Measurements from ENCODE around the gene DYNC2H1. TPM values are rescaled to one million over a fixed set of nuclear protein-coding genes. Genes with fewer than 3 reads are reported as not detected.

DYNC2H1 gene
- total RNA-seq, 1 donor from 2014 or later: 35.4 TPM

- no peak for ATAC-seq
- DNase-seq (ENCODE audit: low spot score): no peak
- intact Hi-C loops (cut with DNase I): no loop called here
Observed at GRCh38 chr11:103241574-103241973, 132.3 kb downstream of the DYNC2H1 start.

GRCh38 chr11:103254123-103254522 is 144.9 kb downstream of the DYNC2H1 start:
- ATAC-seq: no peak
- intact Hi-C loops (cut with DNase I): no loop called here
- no peak for DNase-seq (ENCODE audit: low spot score)

GRCh38 chr11:103257360-103257759 is 148.1 kb downstream of the DYNC2H1 start:
- intact Hi-C loops (cut with DNase I): no loop called here
- ATAC-seq (no peak), DNase-seq (ENCODE audit: low spot score) (no peak)

GRCh38 chr11:103266167-103266831 is 157.1 kb downstream of the DYNC2H1 start:
- peak; percentile 32 for ATAC-seq
- intact Hi-C loops (cut with DNase I): no loop called here
- DNase-seq (ENCODE audit: low spot score): no peak

- DNase-seq (ENCODE audit: low spot score) (no peak), ATAC-seq (no peak)
- intact Hi-C loops (cut with DNase I): no loop called here
Observed at GRCh38 chr11:103272876-103273275, 163.7 kb downstream of the DYNC2H1 start.

- intact Hi-C loops (cut with DNase I): no loop called here
- DNase-seq (ENCODE audit: low spot score): no peak
- no peak for ATAC-seq
Observed at GRCh38 chr11:103274025-103274424, 164.8 kb downstream of the DYNC2H1 start.

- intact Hi-C loops (cut with DNase I): no loop called here
- ATAC-seq (no peak), DNase-seq (ENCODE audit: low spot score) (no peak)
Observed at GRCh38 chr11:103279821-103280220, 170.6 kb downstream of the DYNC2H1 start.

GRCh38 chr11:103281301-103281700 is 172.1 kb downstream of the DYNC2H1 start:
- no peak for ATAC-seq
- intact Hi-C loops (cut with DNase I): no loop called here

GRCh38 chr11:103284260-103284659 is 175.0 kb downstream of the DYNC2H1 start:
- ATAC-seq (no peak), DNase-seq (ENCODE audit: low spot score) (no peak)
- intact Hi-C loops (cut with DNase I): no loop called here

More at GRCh38 chr11:103281301-103281700, 172.1 kb downstream of the DYNC2H1 start:
- no peak for DNase-seq (ENCODE audit: low spot score)

- ATAC-seq (no peak), DNase-seq (ENCODE audit: low spot score) (no peak)
- intact Hi-C loops (cut with DNase I): no loop called here
Observed at GRCh38 chr11:103294516-103294915, 185.3 kb downstream of the DYNC2H1 start.

GRCh38 chr11:103295704-103296103 is 186.5 kb downstream of the DYNC2H1 start:
- intact Hi-C loops (cut with DNase I): no loop called here
- DNase-seq (ENCODE audit: low spot score) (no peak), ATAC-seq (no peak)

- DNase-seq (ENCODE audit: low spot score) (no peak), ATAC-seq (no peak)
- intact Hi-C loops (cut with DNase I): no loop called here
Observed at GRCh38 chr11:103297900-103298299, 188.7 kb downstream of the DYNC2H1 start.

- DNase-seq (ENCODE audit: low spot score): no peak
- intact Hi-C loops (cut with DNase I): no loop called here
- ATAC-seq: no peak
Observed at GRCh38 chr11:103315248-103315647, 206.0 kb downstream of the DYNC2H1 start.

- no peak for DNase-seq (ENCODE audit: low spot score)
- intact Hi-C loops (cut with DNase I): no loop called here
- no peak for ATAC-seq
Observed at GRCh38 chr11:103317118-103317517, 207.9 kb downstream of the DYNC2H1 start.

- DNase-seq (ENCODE audit: low spot score) (no peak), ATAC-seq (peak; percentile 52)
- intact Hi-C loops (cut with DNase I): no loop called here
Observed at GRCh38 chr11:103322821-103323220, 213.6 kb downstream of the DYNC2H1 start.

- DNase-seq (ENCODE audit: low spot score): no peak
- no peak for ATAC-seq
- intact Hi-C loops (cut with DNase I): no loop called here
Observed at GRCh38 chr11:103325686-103326069, 216.5 kb downstream of the DYNC2H1 start.

- intact Hi-C loops (cut with DNase I): no loop called here
- ATAC-seq: peak; percentile 74
- DNase-seq (ENCODE audit: low spot score): no peak
Observed at GRCh38 chr11:103326070-103326794, 217.0 kb downstream of the DYNC2H1 start.

GRCh38 chr11:103327721-103328120 is 218.5 kb downstream of the DYNC2H1 start:
- DNase-seq (ENCODE audit: low spot score) (no peak), ATAC-seq (no peak)
- intact Hi-C loops (cut with DNase I): no loop called here

GRCh38 chr11:103332409-103332808 is 223.2 kb downstream of the DYNC2H1 start:
- no peak for DNase-seq (ENCODE audit: low spot score)
- ATAC-seq: no peak
- intact Hi-C loops (cut with DNase I): no loop called here

GRCh38 chr11:103338621-103339484 is 229.6 kb downstream of the DYNC2H1 start:
- ATAC-seq (no peak), DNase-seq (ENCODE audit: low spot score) (no peak)
- intact Hi-C loops (cut with DNase I): no loop called here
